Body of pancreas (tissue), 4 donors: ENCODE measurements around the gene SERPINA6.

ENCODE experiments used
- POLR2A ChIP-seq, 3 donors: fragments of 450-650 bp; IDR thresholded peaks; one replicate each; pipeline ENCODE4 v1.6.1; 2016; ENCODE audit warnings: antibody characterized with exemption in 3 of 3, mild to moderate bottlenecking in 2 of 3
- TF ChIP-seq, protein P1 (sequence below), 7 experiments: fragments of 450-650 bp in 4 of 7; fragments of 200-600 bp in 3 of 7; sonication (generic) in 3 of 7; IDR thresholded peaks; one replicate each; pipeline ENCODE4 v1.5.1; 2016 to 2019; ENCODE audit warnings: antibody characterized with exemption in 7 of 7

DNA sequence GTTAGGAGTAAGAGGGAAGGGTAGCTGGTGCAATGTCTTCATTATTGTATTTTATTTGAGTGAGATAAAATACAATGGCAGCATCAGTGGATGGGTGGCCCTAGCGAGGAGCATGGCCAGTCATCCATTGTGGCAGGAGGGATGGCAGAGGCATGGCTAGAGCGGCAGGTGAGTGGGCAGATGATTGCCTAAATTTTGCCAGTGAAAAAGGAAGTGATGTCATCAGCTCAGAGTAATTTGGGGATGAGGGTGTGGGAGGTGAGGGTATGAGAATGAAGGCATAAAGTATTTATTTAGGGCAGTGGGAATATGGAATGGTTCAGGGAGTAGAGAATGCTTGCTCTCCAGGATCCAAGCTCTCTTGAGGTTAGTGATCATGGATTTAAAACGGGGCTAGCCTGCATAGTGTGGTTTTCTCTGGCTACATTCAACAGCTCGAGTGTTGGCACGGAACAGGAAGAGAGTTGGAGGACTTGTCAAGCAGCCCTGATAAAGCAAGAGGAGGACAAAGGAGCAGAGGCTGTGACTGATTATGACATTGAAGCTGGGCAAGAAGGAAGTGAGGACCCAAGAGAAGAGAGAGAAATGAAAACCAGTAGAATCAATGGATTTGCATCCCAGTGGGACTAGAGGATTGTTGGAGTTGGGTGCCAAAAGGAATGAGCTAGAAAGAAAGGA is 18.7 kb upstream of the SERPINA6 start:
- TF ChIP-seq, protein P1, sequence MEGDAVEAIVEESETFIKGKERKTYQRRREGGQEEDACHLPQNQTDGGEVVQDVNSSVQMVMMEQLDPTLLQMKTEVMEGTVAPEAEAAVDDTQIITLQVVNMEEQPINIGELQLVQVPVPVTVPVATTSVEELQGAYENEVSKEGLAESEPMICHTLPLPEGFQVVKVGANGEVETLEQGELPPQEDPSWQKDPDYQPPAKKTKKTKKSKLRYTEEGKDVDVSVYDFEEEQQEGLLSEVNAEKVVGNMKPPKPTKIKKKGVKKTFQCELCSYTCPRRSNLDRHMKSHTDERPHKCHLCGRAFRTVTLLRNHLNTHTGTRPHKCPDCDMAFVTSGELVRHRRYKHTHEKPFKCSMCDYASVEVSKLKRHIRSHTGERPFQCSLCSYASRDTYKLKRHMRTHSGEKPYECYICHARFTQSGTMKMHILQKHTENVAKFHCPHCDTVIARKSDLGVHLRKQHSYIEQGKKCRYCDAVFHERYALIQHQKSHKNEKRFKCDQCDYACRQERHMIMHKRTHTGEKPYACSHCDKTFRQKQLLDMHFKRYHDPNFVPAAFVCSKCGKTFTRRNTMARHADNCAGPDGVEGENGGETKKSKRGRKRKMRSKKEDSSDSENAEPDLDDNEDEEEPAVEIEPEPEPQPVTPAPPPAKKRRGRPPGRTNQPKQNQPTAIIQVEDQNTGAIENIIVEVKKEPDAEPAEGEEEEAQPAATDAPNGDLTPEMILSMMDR (IDR thresholded peaks at IDR 0.05), result no peak
- TF ChIP-seq POLR2A (IDR thresholded peaks at IDR 0.05), result no peak
